WTC11 (cell line): Measurements from ENCODE around the gene COL6A3. TPM values are rescaled to one million over a fixed set of nuclear protein-coding genes. Genes with fewer than 3 reads are reported as not detected.

Experiments
- ATAC-seq: fragments of 200-7000 bp; cut with Tn5 transposase; 2 replicates; pipeline ENCODE4 v1.10.0; 2021; ENCODE audit warnings: mild to moderate bottlenecking, moderate library complexity
- CTCF ChIA-PET: fragments of 300-600 bp; sonication (Branson Sonifier 250); formaldehyde crosslinking; loops from one replicate; lab custom pipeline; 2021; ENCODE audit warnings: antibody characterized with exemption; lab: Charles Lee
- POLR2A ChIA-PET: fragments of 350-600 bp; sonication (Branson Sonifier 250); formaldehyde crosslinking; loops from one replicate; lab custom pipeline; 2021; ENCODE audit warnings: antibody characterized with exemption; lab: Charles Lee
- DNase-seq: peaks from one replicate; pipeline ENCODE4 v3.0.0; 2021; ENCODE audit warnings: low spot score
- H3K27ac Mint-ChIP-seq: 2 replicates; pipeline ENCODE4 v1.8.0; 2021; ENCODE audit warnings: mixed read lengths
- H3K27me3 Mint-ChIP-seq: 2 replicates; pipeline ENCODE4 v1.8.0; 2021; ENCODE audit warnings: low read depth, mild to moderate bottlenecking, moderate library complexity, mixed read lengths
- H3K36me3 Mint-ChIP-seq: 2 replicates; pipeline ENCODE4 v1.8.0; 2021; ENCODE audit warnings: mixed read lengths
- H3K4me1 Mint-ChIP-seq: 2 replicates; pipeline ENCODE4 v1.8.0; 2022; ENCODE audit warnings: mixed read lengths
- H3K4me3 Mint-ChIP-seq: 2 replicates; pipeline ENCODE4 v1.8.0; 2021; ENCODE audit warnings: mild to moderate bottlenecking, moderate library complexity, mixed read lengths
- H3K9me3 Mint-ChIP-seq: 2 replicates; pipeline ENCODE4 v1.8.0; 2021; ENCODE audit warnings: mixed read lengths
- CBFB ChIP-seq: sonication (generic); formaldehyde crosslinking; IDR thresholded peaks from 2 replicates; pipeline ENCODE4 v1.8.1; 2022; ENCODE audit warnings: mild to moderate bottlenecking, low read depth, missing genetic modification reagents
- ETV6 ChIP-seq: sonication (generic); formaldehyde crosslinking; IDR thresholded peaks from 2 replicates; pipeline ENCODE4 v1.8.1; 2022; ENCODE audit warnings: mild to moderate bottlenecking, missing genetic modification reagents
- FOXJ3 ChIP-seq: sonication (generic); formaldehyde crosslinking; IDR thresholded peaks from 2 replicates; pipeline ENCODE4 v1.9.0; 2021; ENCODE audit warnings: missing genetic modification reagents, mild to moderate bottlenecking, borderline replicate concordance
- MXD4 ChIP-seq: fragments of 250-450 bp; sonication (Bioruptor Pico); IDR thresholded peaks from 2 replicates; pipeline ENCODE4 v1.8.0; 2021; ENCODE audit warnings: mild to moderate bottlenecking, moderate library complexity, borderline replicate concordance
- NR1H2 ChIP-seq: sonication (generic); formaldehyde crosslinking; IDR thresholded peaks from 2 replicates; pipeline ENCODE4 v1.9.0; 2021; ENCODE audit warnings: mild to moderate bottlenecking, moderate library complexity, missing genetic modification reagents
- TCF7 ChIP-seq: sonication (generic); formaldehyde crosslinking; IDR thresholded peaks from 2 replicates; pipeline ENCODE4 v1.8.0; 2022; ENCODE audit warnings: mild to moderate bottlenecking, low read depth, missing genetic modification reagents, moderate library complexity
- ZNF219 ChIP-seq: sonication (generic); formaldehyde crosslinking; IDR thresholded peaks from 2 replicates; pipeline ENCODE4 v1.8.0; 2023; ENCODE audit warnings: missing genetic modification reagents, mild to moderate bottlenecking, borderline replicate concordance
- ZNF232 ChIP-seq: sonication (generic); formaldehyde crosslinking; IDR thresholded peaks from 2 replicates; pipeline ENCODE4 v1.8.0; 2022; ENCODE audit warnings: mild to moderate bottlenecking, missing genetic modification reagents
- total RNA-seq: library from RNA; stranded (reverse); gene quantifications from 3 replicates; pipeline ENCODE4 v1.2.3, GENCODE V29; 2021
- TF ChIP-seq, protein P1 (sequence below): sonication (generic); formaldehyde crosslinking; IDR thresholded peaks from 2 replicates; pipeline ENCODE4 v1.8.0; 2022; ENCODE audit warnings: mild to moderate bottlenecking, missing genetic modification reagents
- TF ChIP-seq, protein P2 (sequence below): sonication (generic); formaldehyde crosslinking; IDR thresholded peaks from 2 replicates; pipeline ENCODE4 v1.8.0; 2022; ENCODE audit warnings: missing genetic modification reagents
- TF ChIP-seq, protein P3 (sequence below): fragments of 250-450 bp; sonication (Bioruptor Pico); conservative IDR thresholded peaks from 2 replicates; pipeline ENCODE4 v1.9.0; 2021; ENCODE audit warnings: mild to moderate bottlenecking
- TF ChIP-seq, protein P4 (sequence below): fragments of 250-450 bp; sonication (Bioruptor Pico); IDR thresholded peaks from 2 replicates; pipeline ENCODE4 v2.1.2; 2022; ENCODE audit warnings: mild to moderate bottlenecking, moderate library complexity
- TF ChIP-seq, protein P5 (sequence below): sonication (generic); formaldehyde crosslinking; conservative IDR thresholded peaks from 2 replicates; pipeline ENCODE4 v1.8.1; 2023; ENCODE audit warnings: mild to moderate bottlenecking, low read depth, missing genetic modification reagents, moderate library complexity
- TF ChIP-seq, protein P6 (sequence below): sonication (generic); formaldehyde crosslinking; IDR thresholded peaks from 2 replicates; pipeline ENCODE4 v1.8.1; 2022; ENCODE audit warnings: mild to moderate bottlenecking, moderate library complexity, missing genetic modification reagents
- TF ChIP-seq, protein P7 (sequence below): fragments of 200-600 bp; IDR thresholded peaks from 2 replicates; pipeline ENCODE4 v1.8.0; 2022; ENCODE audit warnings: antibody characterized with exemption

COL6A3 gene
- total RNA-seq, 1 experiment from 2014 or later = 2.6 TPM

DNA sequence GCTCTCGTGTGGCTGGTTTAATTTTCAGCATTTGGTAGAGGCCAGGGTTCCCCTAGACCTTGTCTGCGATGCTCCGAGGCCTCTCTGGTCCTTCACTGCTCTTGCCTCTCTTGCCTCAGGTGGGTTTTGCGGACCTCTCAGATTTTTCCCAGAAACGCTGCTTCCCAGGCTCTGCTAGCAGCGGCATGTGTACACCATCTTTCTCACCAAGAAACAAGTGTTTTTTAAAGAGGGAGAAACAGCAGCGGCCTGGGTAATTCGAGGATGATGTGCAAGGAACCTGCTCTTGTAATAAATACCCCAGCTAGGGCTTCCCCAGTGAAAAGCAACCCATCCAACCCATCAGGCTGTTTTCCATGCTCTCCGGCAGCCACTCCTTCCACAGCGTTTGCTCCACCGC, 33.5 kb upstream of the COL6A3 start (continued):
- TF ChIP-seq, protein P1, sequence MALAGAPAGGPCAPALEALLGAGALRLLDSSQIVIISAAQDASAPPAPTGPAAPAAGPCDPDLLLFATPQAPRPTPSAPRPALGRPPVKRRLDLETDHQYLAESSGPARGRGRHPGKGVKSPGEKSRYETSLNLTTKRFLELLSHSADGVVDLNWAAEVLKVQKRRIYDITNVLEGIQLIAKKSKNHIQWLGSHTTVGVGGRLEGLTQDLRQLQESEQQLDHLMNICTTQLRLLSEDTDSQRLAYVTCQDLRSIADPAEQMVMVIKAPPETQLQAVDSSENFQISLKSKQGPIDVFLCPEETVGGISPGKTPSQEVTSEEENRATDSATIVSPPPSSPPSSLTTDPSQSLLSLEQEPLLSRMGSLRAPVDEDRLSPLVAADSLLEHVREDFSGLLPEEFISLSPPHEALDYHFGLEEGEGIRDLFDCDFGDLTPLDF (CRISPR knock-in tag) = no peak

DNA sequence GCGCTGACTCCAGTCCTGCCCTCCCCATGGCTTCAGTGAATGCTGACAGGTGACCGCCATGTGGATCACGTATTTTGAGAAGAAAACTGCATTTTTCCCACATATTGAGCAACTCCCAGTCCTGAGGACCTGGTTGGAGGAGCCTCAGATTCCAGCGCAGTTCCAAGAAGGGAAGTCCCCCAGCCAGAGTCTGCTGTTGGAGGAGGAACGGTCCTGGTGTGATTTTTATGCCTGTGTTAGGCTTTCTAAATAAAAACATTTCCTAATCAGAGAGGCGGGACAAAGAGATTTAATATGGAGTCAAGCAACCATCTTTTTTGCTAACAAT, 32.3 kb upstream of the COL6A3 start:
- no peak for ATAC-seq
- DNase-seq = no peak
- Mint-ChIP-seq H3K4me1 (peaks cover 7% of the 10 kb centered on the region), H3K9me3 (peaks cover 4% of the 10 kb centered on the region), H3K4me3 (no peak overlapping the region), H3K27me3 (peaks cover 16% of the 10 kb centered on the region), H3K36me3 (no peaks in the 10 kb centered on the region), H3K27ac (no peak overlapping the region)
- ChIA-PET CTCF (no interaction called here), POLR2A (no interaction called here)
- no peak for TF ChIP-seq MXD4 (CRISPR knock-in tag)

DNA sequence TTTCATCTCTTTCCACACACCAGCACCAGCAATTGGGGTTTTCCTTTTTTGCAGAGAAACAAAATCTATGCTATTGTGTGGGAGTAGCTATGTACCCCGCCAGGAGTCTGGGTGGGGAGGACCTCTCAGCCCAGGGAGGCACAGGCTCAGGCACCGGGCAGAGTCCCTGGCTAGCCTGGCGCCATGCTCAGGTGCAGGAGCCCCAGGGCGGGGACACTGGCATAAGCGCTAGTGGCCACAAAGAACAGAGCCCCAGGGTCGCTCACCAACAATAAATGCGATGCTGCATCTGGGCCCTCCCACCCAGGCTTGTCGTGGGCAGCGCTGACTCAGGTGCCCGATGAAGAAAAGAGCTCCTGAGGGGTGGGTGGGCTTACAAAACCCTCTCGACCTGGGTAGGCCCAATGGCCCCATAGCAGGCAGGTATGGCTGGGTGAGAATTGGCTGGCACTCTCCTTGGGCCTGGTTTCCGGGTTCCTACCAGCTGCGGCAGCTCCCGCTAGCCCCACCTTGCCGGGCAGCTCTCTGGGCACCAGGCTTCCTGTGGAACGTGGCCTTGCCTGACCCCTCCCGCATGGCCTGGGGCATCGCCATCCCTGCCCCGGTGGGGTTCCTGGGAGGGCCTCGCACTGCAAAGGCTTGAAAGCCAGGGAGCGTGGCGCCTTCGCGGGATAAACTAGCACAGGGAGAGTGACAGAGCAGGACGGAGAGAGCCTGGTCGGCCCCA, 31.8 kb upstream of the COL6A3 start:
- H3K9me3 Mint-ChIP-seq = peaks cover 4% of the 10 kb centered on the region
- ChIA-PET POLR2A (no interaction called here), CTCF (no interaction called here)
- no peak for DNase-seq
- H3K4me1 Mint-ChIP-seq = 0 out of 2 replicates have a peak, but pooled peaks cover 2% of the 10 kb centered on the region
- no peak for ATAC-seq
- no peaks in the 10 kb centered on the region for H3K36me3 Mint-ChIP-seq
- peaks cover 12% of the 10 kb centered on the region for H3K27me3 Mint-ChIP-seq
- H3K27ac Mint-ChIP-seq = no peak overlapping the region
- H3K4me3 Mint-ChIP-seq = no peak overlapping the region
- TF ChIP-seq NR1H2 (CRISPR knock-in tag) = no peak
- no peak for TF ChIP-seq ZNF219 (CRISPR knock-in tag)
- no peak for TF ChIP-seq CBFB (CRISPR knock-in tag)
- TF ChIP-seq, protein P2, sequence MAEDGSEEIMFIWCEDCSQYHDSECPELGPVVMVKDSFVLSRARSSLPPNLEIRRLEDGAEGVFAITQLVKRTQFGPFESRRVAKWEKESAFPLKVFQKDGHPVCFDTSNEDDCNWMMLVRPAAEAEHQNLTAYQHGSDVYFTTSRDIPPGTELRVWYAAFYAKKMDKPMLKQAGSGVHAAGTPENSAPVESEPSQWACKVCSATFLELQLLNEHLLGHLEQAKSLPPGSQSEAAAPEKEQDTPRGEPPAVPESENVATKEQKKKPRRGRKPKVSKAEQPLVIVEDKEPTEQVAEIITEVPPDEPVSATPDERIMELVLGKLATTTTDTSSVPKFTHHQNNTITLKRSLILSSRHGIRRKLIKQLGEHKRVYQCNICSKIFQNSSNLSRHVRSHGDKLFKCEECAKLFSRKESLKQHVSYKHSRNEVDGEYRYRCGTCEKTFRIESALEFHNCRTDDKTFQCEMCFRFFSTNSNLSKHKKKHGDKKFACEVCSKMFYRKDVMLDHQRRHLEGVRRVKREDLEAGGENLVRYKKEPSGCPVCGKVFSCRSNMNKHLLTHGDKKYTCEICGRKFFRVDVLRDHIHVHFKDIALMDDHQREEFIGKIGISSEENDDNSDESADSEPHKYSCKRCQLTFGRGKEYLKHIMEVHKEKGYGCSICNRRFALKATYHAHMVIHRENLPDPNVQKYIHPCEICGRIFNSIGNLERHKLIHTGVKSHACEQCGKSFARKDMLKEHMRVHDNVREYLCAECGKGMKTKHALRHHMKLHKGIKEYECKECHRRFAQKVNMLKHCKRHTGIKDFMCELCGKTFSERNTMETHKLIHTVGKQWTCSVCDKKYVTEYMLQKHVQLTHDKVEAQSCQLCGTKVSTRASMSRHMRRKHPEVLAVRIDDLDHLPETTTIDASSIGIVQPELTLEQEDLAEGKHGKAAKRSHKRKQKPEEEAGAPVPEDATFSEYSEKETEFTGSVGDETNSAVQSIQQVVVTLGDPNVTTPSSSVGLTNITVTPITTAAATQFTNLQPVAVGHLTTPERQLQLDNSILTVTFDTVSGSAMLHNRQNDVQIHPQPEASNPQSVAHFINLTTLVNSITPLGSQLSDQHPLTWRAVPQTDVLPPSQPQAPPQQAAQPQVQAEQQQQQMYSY (CRISPR knock-in tag) = no peak
- TF ChIP-seq, protein P3, sequence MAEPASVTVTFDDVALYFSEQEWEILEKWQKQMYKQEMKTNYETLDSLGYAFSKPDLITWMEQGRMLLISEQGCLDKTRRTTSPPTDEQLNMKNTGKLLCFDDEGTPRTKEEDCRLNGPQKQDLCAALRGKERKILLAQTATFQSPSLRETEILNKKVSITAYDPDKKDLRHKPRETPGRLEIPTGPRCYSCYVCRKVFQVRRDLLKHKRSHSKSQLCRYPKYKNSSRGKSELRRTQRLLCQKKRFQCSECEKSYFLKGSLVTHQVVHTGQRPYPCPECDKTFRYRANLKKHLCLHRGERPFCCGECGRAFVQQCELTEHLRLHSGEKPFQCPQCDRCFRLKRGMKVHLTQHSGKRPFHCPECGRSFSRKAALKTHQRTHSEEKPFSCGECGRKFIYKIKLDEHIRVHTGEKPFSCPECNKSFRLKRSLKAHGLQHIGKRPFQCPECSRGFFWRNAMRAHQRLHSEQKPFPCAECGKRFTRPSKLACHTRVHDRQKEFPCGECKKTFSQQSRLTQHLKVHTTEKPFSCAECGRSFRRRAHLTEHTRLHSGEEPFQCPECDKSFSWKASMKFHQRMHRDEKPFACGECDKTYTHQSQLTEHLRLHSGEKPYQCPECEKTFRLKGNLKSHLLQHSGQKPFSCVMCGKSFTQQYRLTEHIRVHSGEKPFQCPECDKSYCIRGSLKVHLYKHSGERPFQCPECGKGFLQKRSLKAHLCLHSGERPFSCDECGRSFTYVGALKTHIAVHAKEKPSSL = no peak
- no peak for TF ChIP-seq ZNF232
- TF ChIP-seq, protein P4, sequence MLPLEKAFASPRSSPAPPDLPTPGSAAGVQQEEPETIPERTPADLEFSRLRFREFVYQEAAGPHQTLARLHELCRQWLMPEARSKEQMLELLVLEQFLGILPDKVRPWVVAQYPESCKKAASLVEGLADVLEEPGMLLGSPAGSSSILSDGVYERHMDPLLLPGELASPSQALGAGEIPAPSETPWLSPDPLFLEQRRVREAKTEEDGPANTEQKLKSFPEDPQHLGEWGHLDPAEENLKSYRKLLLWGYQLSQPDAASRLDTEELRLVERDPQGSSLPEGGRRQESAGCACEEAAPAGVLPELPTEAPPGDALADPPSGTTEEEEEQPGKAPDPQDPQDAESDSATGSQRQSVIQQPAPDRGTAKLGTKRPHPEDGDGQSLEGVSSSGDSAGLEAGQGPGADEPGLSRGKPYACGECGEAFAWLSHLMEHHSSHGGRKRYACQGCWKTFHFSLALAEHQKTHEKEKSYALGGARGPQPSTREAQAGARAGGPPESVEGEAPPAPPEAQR (CRISPR knock-in tag) = no peak
- no peak for TF ChIP-seq TCF7 (CRISPR knock-in tag)
- TF ChIP-seq, protein P5, sequence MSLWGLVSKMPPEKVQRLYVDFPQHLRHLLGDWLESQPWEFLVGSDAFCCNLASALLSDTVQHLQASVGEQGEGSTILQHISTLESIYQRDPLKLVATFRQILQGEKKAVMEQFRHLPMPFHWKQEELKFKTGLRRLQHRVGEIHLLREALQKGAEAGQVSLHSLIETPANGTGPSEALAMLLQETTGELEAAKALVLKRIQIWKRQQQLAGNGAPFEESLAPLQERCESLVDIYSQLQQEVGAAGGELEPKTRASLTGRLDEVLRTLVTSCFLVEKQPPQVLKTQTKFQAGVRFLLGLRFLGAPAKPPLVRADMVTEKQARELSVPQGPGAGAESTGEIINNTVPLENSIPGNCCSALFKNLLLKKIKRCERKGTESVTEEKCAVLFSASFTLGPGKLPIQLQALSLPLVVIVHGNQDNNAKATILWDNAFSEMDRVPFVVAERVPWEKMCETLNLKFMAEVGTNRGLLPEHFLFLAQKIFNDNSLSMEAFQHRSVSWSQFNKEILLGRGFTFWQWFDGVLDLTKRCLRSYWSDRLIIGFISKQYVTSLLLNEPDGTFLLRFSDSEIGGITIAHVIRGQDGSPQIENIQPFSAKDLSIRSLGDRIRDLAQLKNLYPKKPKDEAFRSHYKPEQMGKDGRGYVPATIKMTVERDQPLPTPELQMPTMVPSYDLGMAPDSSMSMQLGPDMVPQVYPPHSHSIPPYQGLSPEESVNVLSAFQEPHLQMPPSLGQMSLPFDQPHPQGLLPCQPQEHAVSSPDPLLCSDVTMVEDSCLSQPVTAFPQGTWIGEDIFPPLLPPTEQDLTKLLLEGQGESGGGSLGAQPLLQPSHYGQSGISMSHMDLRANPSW = no peak
- no peak for TF ChIP-seq ETV6 (CRISPR knock-in tag)
- TF ChIP-seq, protein P6, sequence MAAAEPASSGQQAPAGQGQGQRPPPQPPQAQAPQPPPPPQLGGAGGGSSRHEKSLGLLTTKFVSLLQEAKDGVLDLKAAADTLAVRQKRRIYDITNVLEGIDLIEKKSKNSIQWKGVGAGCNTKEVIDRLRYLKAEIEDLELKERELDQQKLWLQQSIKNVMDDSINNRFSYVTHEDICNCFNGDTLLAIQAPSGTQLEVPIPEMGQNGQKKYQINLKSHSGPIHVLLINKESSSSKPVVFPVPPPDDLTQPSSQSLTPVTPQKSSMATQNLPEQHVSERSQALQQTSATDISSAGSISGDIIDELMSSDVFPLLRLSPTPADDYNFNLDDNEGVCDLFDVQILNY = no peak
- no peak for TF ChIP-seq MXD4 (CRISPR knock-in tag)
- TF ChIP-seq, protein P7, sequence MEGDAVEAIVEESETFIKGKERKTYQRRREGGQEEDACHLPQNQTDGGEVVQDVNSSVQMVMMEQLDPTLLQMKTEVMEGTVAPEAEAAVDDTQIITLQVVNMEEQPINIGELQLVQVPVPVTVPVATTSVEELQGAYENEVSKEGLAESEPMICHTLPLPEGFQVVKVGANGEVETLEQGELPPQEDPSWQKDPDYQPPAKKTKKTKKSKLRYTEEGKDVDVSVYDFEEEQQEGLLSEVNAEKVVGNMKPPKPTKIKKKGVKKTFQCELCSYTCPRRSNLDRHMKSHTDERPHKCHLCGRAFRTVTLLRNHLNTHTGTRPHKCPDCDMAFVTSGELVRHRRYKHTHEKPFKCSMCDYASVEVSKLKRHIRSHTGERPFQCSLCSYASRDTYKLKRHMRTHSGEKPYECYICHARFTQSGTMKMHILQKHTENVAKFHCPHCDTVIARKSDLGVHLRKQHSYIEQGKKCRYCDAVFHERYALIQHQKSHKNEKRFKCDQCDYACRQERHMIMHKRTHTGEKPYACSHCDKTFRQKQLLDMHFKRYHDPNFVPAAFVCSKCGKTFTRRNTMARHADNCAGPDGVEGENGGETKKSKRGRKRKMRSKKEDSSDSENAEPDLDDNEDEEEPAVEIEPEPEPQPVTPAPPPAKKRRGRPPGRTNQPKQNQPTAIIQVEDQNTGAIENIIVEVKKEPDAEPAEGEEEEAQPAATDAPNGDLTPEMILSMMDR = no peak
- TF ChIP-seq FOXJ3 (CRISPR knock-in tag) = no peak
